Stimulated activated CD4-positive, alpha-beta T cell treated with anti-CD3 and anti-CD28 coated beads, Interleukin-2, amount 100 ng/mL, for 24 hours (primary cell): Measurements from ENCODE around the gene MTOR.
"Not testable (repeated sequence)": the region's sequence is repeated elsewhere in the genome, so short reads cannot be mapped to it uniquely, and the experiment has no call there.

Source experiments
- DNase-seq, 2 donors: peaks; one replicate each; pipeline ENCODE4 v3.0.0-alpha.2; 2020

MTOR gene

GRCh38 chr1:11178021-11179015 lies 84.0 kb downstream of the MTOR start:
- DNase-seq, result no peak

GRCh38 chr1:11176081-11176706 lies 86.2 kb downstream of the MTOR start:
- DNase-seq, result no peak

- no peak for DNase-seq
These were observed 86.9 kb downstream of the MTOR start for GRCh38 chr1:11175461-11175860.

- no peak for DNase-seq
These were observed 87.9 kb downstream of the MTOR start for GRCh38 chr1:11174261-11174942.

- no peak for DNase-seq
These were observed 92.2 kb downstream of the MTOR start for GRCh38 chr1:11170102-11170501.

- DNase-seq, result no peak
These were observed 93.1 kb downstream of the MTOR start for GRCh38 chr1:11169202-11169601.

GRCh38 chr1:11168731-11169130 lies 93.6 kb downstream of the MTOR start:
- no peak for DNase-seq

GRCh38 chr1:11166744-11167143 lies 95.6 kb downstream of the MTOR start:
- DNase-seq, result not testable (repeated sequence)

GRCh38 chr1:11162752-11163151 lies 99.6 kb downstream of the MTOR start:
- DNase-seq, result not testable (repeated sequence)

- DNase-seq, result no peak
These were observed 103.5 kb downstream of the MTOR start for GRCh38 chr1:11158720-11159321.

GRCh38 chr1:11158291-11158690 lies 104.1 kb downstream of the MTOR start:
- no peak for DNase-seq

- DNase-seq, result no peak
These were observed 104.5 kb downstream of the MTOR start for GRCh38 chr1:11157867-11158266.

- DNase-seq, result no peak
These were observed 105.0 kb downstream of the MTOR start for GRCh38 chr1:11157394-11157793.

- DNase-seq, result peak in 1 of 2 donors; percentile 27
These were observed 105.4 kb downstream of the MTOR start for GRCh38 chr1:11156963-11157362.

- DNase-seq, result no peak
These were observed 105.9 kb downstream of the MTOR start for GRCh38 chr1:11156441-11156840.

GRCh38 chr1:11153184-11153583 lies 109.2 kb downstream of the MTOR start:
- no peak for DNase-seq

- no peak for DNase-seq
These were observed 109.6 kb downstream of the MTOR start for GRCh38 chr1:11152755-11153154.

- no peak for DNase-seq
These were observed 110.3 kb downstream of the MTOR start for GRCh38 chr1:11151826-11152612.

- no peak for DNase-seq
These were observed 111.2 kb downstream of the MTOR start for GRCh38 chr1:11151114-11151513.

GRCh38 chr1:11150326-11150725 lies 112.0 kb downstream of the MTOR start:
- DNase-seq, result no peak

GRCh38 chr1:11147197-11147770 lies 115.1 kb downstream of the MTOR start:
- DNase-seq, result no peak

GRCh38 chr1:11145741-11146140 lies 116.6 kb downstream of the MTOR start:
- no peak for DNase-seq
